ENCODE results near the gene FGF3.
"Not testable (repeated sequence)": the region's sequence is repeated elsewhere in the genome, so short reads cannot be mapped to it uniquely, and the experiment has no call there.

Gene FGF3

DNA sequence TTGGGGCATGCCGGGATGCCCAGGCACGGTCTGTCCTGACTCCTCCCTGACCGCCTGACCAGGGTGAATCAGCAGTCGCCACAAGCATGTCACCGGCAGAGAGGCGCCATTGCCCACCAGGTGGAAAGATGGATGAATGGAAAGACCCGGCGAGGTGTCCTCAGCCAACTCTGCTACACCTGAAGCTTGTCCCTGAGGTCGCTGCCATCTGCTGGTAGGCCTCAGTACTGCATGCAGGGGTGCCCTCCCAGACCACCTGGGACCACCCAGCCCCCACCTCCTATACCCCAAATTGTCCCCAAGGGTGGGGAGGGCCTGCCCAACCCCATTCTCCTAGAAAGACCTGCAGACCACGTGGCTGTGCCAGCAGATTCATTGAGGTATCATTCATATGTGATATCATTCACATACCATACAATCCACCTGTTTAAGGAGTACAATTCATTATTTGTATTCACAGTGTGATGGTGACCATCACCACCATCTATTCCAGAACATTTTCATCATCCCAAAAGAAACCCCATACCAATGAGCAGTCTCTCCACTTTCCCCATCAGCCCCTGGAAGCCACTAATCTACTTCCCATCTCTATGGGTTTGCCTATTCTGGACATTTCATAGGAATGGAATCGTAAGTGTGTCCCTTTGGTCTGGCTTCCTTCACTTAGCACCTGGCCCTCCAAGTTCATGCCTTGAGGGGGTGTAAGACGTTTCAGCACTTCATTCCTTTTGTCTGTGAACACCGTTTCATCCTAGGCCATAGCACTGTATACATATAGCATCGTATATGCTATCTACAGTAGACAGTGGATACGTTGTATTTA is 17.5 kb downstream of the FGF3 start:
- DNase-seq: peak; percentile 21

GRCh38 chr11:69800278-69800677 is 18.9 kb downstream of the FGF3 start:
- DNase-seq: no peak

- peak; percentile 45 for DNase-seq
Observed at GRCh38 chr11:69799582-69799981, 19.6 kb downstream of the FGF3 start.

DNA sequence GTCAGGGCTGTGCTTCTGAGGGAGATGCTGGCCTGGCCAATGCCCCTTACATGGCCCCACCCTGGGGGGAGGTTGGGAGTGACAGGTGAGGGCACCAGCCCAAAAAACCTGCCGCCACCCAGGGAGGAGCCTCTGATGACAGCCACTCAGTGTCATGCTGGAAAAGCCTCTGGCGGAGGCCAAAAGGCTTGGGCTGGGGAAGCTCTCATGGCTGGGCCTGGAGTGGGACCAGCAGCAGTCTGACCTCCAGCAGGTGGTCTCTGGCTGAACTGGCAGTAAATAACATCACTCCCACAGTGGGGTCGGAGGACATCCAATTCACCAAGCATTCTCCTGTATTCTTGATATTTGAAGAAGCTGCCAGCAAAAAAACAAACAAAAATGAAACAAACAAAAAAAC is 20.1 kb downstream of the FGF3 start:
- DNase-seq: no peak

- no peak for DNase-seq
Observed at GRCh38 chr11:69797737-69798528, 21.3 kb downstream of the FGF3 start.

- DNase-seq: no peak
Observed at GRCh38 chr11:69797156-69797555, 22.1 kb downstream of the FGF3 start.

GRCh38 chr11:69796063-69796462 is 23.2 kb downstream of the FGF3 start:
- no peak for DNase-seq

DNA sequence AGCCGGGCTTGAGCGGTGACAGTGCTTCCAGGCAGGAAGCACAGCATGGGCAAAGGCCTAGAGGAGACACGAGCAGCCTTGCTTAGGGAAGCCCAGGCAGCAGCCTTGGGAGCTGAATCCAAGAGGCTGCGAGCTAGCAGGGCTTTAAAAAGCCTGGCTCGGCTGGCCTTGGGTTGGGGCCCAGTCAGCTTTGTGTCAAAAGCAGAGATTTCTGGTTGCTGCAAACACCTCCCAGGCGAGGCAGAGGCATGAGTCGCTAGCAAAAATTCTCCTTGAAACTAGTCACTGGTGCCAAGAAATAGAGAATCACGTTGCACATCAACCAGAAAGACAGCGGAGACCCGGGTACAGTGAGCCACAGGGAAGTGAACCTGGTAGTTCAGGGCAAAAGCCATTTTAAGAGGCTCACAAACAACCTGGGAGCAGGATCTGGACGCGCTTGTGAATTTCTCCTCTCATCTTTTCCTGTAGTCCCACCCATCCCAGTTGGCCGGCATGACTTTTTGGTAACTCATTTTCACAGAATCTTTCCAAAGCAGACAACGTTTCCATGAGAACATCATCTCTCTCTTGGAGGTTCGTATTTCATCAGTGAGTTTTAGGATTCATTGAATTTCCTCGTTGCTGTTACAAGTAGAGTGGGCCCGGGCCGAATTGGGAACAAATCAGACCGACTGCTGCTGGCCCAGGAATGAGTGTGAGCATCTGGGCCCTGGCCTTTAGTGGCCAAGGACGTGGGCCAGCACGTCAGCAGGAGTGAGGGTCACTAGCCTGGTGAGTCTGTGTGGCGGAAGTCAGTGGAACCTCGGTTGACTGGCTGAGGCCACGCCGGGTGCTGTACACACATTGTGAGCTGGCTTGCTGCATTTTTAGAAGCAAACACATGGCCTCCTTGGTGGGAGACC is 27.7 kb downstream of the FGF3 start:
- no peak for DNase-seq

DNA sequence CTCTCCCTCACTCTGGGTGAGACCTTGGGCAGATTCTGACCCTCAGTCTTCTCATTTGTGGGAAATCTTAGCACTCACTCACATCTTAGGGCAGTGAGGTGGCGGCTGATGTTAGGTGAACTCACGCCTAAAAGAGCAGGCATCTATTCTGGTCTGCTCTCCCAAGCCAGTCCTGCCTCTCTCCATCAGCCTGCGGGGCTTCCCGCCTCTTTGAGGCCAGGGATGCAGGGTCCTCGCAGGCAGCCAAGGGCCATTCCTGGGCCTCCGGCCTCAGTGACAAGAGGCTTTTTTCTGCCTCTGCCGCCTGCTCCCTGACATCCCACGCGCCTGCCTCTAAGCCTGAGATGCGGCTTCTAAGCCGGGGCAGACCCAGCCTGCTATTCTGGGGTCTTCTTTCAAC is 30.3 kb downstream of the FGF3 start:
- no peak for DNase-seq

GRCh38 chr11:69787906-69788305 is 31.3 kb downstream of the FGF3 start:
- DNase-seq: no peak

GRCh38 chr11:69787457-69787856 is 31.8 kb downstream of the FGF3 start:
- no peak for DNase-seq

GRCh38 chr11:69781241-69781640 is 38.0 kb downstream of the FGF3 start:
- no peak for DNase-seq

- DNase-seq: no peak
Observed at GRCh38 chr11:69778373-69778772, 40.8 kb downstream of the FGF3 start.

GRCh38 chr11:69775163-69775755 is 44.0 kb downstream of the FGF3 start, which contains the start of gene FGF4:
TSS of gene FGF4 (minus strand) at chr11:69775341. CDS start at chr11:69775084, 257 bp downstream.
- no peak for DNase-seq

- DNase-seq: no peak
Observed at GRCh38 chr11:69774354-69775162, 44.7 kb downstream of the FGF3 start.

GRCh38 chr11:69773626-69774353 is 45.4 kb downstream of the FGF3 start:
- DNase-seq: no peak

GRCh38 chr11:69771466-69771865 is 47.8 kb downstream of the FGF3 start:
- no peak for DNase-seq

- DNase-seq: no peak
Observed at GRCh38 chr11:69770540-69770939, 48.7 kb downstream of the FGF3 start.

- no peak for DNase-seq
Observed at GRCh38 chr11:69765498-69765995, 53.7 kb downstream of the FGF3 start.

GRCh38 chr11:69764918-69765317 is 54.3 kb downstream of the FGF3 start:
- not testable (repeated sequence) for DNase-seq

- no peak for DNase-seq
Observed at GRCh38 chr11:69760319-69760718, 58.9 kb downstream of the FGF3 start.
